A673 (cell line): ENCODE results near the gene RAB9B.
"Not testable (repeated sequence)": the region's sequence is repeated elsewhere in the genome, so short reads cannot be mapped to it uniquely, and the experiment has no call there.

ENCODE experiments used
- EZH2 ChIP-seq: fragments of 200-600 bp; sonication (generic); IDR thresholded peaks from 2 replicates; pipeline ENCODE4 v1.6.1; 2017; ENCODE audit warnings: borderline replicate concordance, low read depth, mild to moderate bottlenecking, mixed read lengths, antibody characterized with exemption, low read length; ENCODE audit not compliant: poor library complexity, severe bottlenecking
- TF ChIP-seq, protein P1 (sequence below): fragments of 300-800, 200-600 bp; sonication (generic); conservative IDR thresholded peaks from 2 replicates; pipeline ENCODE4 v1.5.1; 2017; ENCODE audit warnings: low read depth, mild to moderate bottlenecking, antibody characterized with exemption, low read length, moderate library complexity, mixed read lengths

- TF ChIP-seq, protein P1, sequence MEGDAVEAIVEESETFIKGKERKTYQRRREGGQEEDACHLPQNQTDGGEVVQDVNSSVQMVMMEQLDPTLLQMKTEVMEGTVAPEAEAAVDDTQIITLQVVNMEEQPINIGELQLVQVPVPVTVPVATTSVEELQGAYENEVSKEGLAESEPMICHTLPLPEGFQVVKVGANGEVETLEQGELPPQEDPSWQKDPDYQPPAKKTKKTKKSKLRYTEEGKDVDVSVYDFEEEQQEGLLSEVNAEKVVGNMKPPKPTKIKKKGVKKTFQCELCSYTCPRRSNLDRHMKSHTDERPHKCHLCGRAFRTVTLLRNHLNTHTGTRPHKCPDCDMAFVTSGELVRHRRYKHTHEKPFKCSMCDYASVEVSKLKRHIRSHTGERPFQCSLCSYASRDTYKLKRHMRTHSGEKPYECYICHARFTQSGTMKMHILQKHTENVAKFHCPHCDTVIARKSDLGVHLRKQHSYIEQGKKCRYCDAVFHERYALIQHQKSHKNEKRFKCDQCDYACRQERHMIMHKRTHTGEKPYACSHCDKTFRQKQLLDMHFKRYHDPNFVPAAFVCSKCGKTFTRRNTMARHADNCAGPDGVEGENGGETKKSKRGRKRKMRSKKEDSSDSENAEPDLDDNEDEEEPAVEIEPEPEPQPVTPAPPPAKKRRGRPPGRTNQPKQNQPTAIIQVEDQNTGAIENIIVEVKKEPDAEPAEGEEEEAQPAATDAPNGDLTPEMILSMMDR = not testable (repeated sequence)
- TF ChIP-seq EZH2 = not testable (repeated sequence)
These were observed 11.3 kb downstream of the RAB9B start for GRCh38 chrX:103820802-103821201.
